Measurements from ENCODE around the gene OR6K3.
"Not testable (repeated sequence)": the region's sequence is repeated elsewhere in the genome, so short reads cannot be mapped to it uniquely, and the experiment has no call there.

OR6K3 gene

GRCh38 chr1:158694596-158694995 lies 25.9 kb downstream of the OR6K3 start:
- Mint-ChIP-seq H3K4me1 (no peaks in the 10 kb centered on the region), H3K9me3 (no peaks in the 10 kb centered on the region), H3K27me3 (peaks cover 6% of the 10 kb centered on the region), H3K27ac (no peak overlapping the region), H3K4me3 (no peak overlapping the region)
- ATAC-seq (no peak), DNase-seq (no peak)

- DNase-seq (no peak), ATAC-seq (no peak)
- Mint-ChIP-seq H3K27me3 (peaks cover 6% of the 10 kb centered on the region), H3K27ac (no peak overlapping the region), H3K4me1 (no peaks in the 10 kb centered on the region), H3K4me3 (no peak overlapping the region), H3K9me3 (no peaks in the 10 kb centered on the region)
Measured at GRCh38 chr1:158692356-158692755, 28.2 kb downstream of the OR6K3 start.

- peaks cover 6% of the 10 kb centered on the region for H3K27me3 Mint-ChIP-seq
- no peak overlapping the region for H3K27ac Mint-ChIP-seq
- DNase-seq (no peak), ATAC-seq (no peak)
- H3K9me3 Mint-ChIP-seq, result no peaks in the 10 kb centered on the region
- no peak overlapping the region for H3K4me3 Mint-ChIP-seq
- no peaks in the 10 kb centered on the region for H3K4me1 Mint-ChIP-seq
Measured at GRCh38 chr1:158691907-158692306, 28.6 kb downstream of the OR6K3 start.

GRCh38 chr1:158691149-158691548 lies 29.4 kb downstream of the OR6K3 start:
- not testable (repeated sequence) for H3K27ac Mint-ChIP-seq, H3K4me3 Mint-ChIP-seq, H3K27me3 Mint-ChIP-seq, ATAC-seq, H3K9me3 Mint-ChIP-seq, H3K4me1 Mint-ChIP-seq, DNase-seq

- H3K27me3 Mint-ChIP-seq, result peaks cover 7% of the 10 kb centered on the region
- DNase-seq (no peak), ATAC-seq (no peak)
- H3K9me3 Mint-ChIP-seq, result no peaks in the 10 kb centered on the region
- no peaks in the 10 kb centered on the region for H3K4me1 Mint-ChIP-seq
- H3K4me3 Mint-ChIP-seq, result no peak overlapping the region
- H3K27ac Mint-ChIP-seq, result no peak overlapping the region
Measured at GRCh38 chr1:158689875-158690274, 30.6 kb downstream of the OR6K3 start.

- ATAC-seq (no peak), DNase-seq (no peak)
- Mint-ChIP-seq H3K27ac (no peak overlapping the region), H3K27me3 (peaks cover 7% of the 10 kb centered on the region), H3K9me3 (no peaks in the 10 kb centered on the region), H3K4me3 (no peak overlapping the region), H3K4me1 (no peaks in the 10 kb centered on the region)
Measured at GRCh38 chr1:158689110-158689509, 31.4 kb downstream of the OR6K3 start.

GRCh38 chr1:158688343-158688742 lies 32.2 kb downstream of the OR6K3 start:
- not testable (repeated sequence) for DNase-seq, H3K4me1 Mint-ChIP-seq, ATAC-seq, H3K27ac Mint-ChIP-seq, H3K27me3 Mint-ChIP-seq, H3K9me3 Mint-ChIP-seq, H3K4me3 Mint-ChIP-seq

- ATAC-seq (no peak), DNase-seq (no peak)
- Mint-ChIP-seq H3K4me1 (no peaks in the 10 kb centered on the region), H3K27me3 (peaks cover 7% of the 10 kb centered on the region), H3K27ac (no peak overlapping the region), H3K9me3 (no peaks in the 10 kb centered on the region), H3K4me3 (no peak overlapping the region)
Measured at GRCh38 chr1:158687037-158687436, 33.5 kb downstream of the OR6K3 start.

GRCh38 chr1:158686111-158687009 lies 34.2 kb downstream of the OR6K3 start, which contains the start of gene SPTA1:
Gene SPTA1, minus strand, starts transcription at chr1:158686715. Its CDS starts 198 bp downstream, at chr1:158686517.
- H3K9me3 Mint-ChIP-seq, result no peaks in the 10 kb centered on the region
- no peak within 1 kb of the TSS for H3K27ac Mint-ChIP-seq
- H3K27me3 Mint-ChIP-seq, result peaks cover 7% of the 10 kb centered on the region
- DNase-seq, result no peak
- no peak for ATAC-seq
- H3K4me3 Mint-ChIP-seq, result no peak within 1 kb of the TSS
- H3K4me1 Mint-ChIP-seq, result no peaks in the 10 kb centered on the region

GRCh38 chr1:158685085-158685484 lies 35.4 kb downstream of the OR6K3 start:
- H3K4me1 Mint-ChIP-seq, result no peaks in the 10 kb centered on the region
- no peak overlapping the region for H3K4me3 Mint-ChIP-seq
- no peak overlapping the region for H3K27ac Mint-ChIP-seq
- ATAC-seq (no peak), DNase-seq (no peak)
- H3K9me3 Mint-ChIP-seq, result no peaks in the 10 kb centered on the region
- H3K27me3 Mint-ChIP-seq, result peaks cover 7% of the 10 kb centered on the region

- no peak overlapping the region for H3K4me3 Mint-ChIP-seq
- H3K27me3 Mint-ChIP-seq, result peaks cover 7% of the 10 kb centered on the region
- ATAC-seq, result no peak
- no peaks in the 10 kb centered on the region for H3K4me1 Mint-ChIP-seq
- DNase-seq, result no peak
- no peaks in the 10 kb centered on the region for H3K9me3 Mint-ChIP-seq
- H3K27ac Mint-ChIP-seq, result no peak overlapping the region
Measured at GRCh38 chr1:158681606-158682005, 38.9 kb downstream of the OR6K3 start.

- Mint-ChIP-seq H3K4me3 (no peak overlapping the region), H3K27me3 (peaks cover 5% of the 10 kb centered on the region), H3K27ac (peak overlapping the region in 1 of 2 donors; percentile 47), H3K9me3 (no peaks in the 10 kb centered on the region), H3K4me1 (no peaks in the 10 kb centered on the region)
- ATAC-seq (no peak), DNase-seq (no peak)
Measured at GRCh38 chr1:158679289-158679688, 41.2 kb downstream of the OR6K3 start.

- H3K4me1 Mint-ChIP-seq, result no peaks in the 10 kb centered on the region
- H3K4me3 Mint-ChIP-seq, result no peak overlapping the region
- DNase-seq, result no peak
- H3K27ac Mint-ChIP-seq, result no peak overlapping the region
- H3K27me3 Mint-ChIP-seq, result peaks cover 8% of the 10 kb centered on the region
- ATAC-seq, result no peak
- no peaks in the 10 kb centered on the region for H3K9me3 Mint-ChIP-seq
Measured at GRCh38 chr1:158675563-158676323, 44.8 kb downstream of the OR6K3 start.

GRCh38 chr1:158674302-158674701 lies 46.2 kb downstream of the OR6K3 start:
- H3K9me3 Mint-ChIP-seq, result no peaks in the 10 kb centered on the region
- DNase-seq (no peak), ATAC-seq (no peak)
- peaks cover 8% of the 10 kb centered on the region for H3K27me3 Mint-ChIP-seq
- no peak overlapping the region for H3K4me3 Mint-ChIP-seq
- no peaks in the 10 kb centered on the region for H3K4me1 Mint-ChIP-seq
- peak overlapping the region in 1 of 2 donors; percentile 77 for H3K27ac Mint-ChIP-seq

Data from stimulated activated naive CD8-positive, alpha-beta T cell treated with anti-CD3 and anti-CD28 coated beads, Interleukin-15, amount 100 ng/mL, for 72 hours (primary cell).